ENCODE measurements around the gene PNPLA1. TPM values are rescaled to one million over a fixed set of nuclear protein-coding genes. Genes with fewer than 3 reads are reported as not detected.
A peak's percentile ranks its signal among the peaks of the same experiment; 100 is the strongest.

Gene PNPLA1
- total and polyA plus RNA-seq, 4 experiments from 2014 or later: 0.42 TPM; not detected in 3

DNA sequence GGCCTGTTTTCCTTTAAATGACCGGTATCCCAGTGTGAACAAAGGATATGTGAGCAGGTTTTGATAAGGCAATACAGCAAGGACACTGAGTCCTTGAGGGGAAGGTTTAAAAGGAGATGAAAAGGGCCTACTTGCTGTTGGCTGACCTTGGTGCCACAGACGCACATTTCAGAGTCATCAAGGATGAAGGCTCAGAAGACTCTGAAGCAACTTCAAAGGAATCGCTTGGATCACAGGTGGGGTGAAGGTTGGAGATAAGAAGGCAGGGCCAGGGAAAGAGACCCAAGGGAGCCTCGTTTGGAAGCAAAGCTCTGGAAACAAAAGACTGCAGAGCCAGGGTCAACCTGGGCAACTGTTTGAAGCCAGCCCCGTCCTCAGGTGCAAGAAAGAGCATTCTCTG lies 30.1 kb upstream of the PNPLA1 start:
- Mint-ChIP-seq H3K27ac (no peak overlapping the region), H3K4me1 (peaks cover 5 to 9% (median 6%) of the 10 kb centered on the region in 4 donors), H3K36me3 (peaks cover 3 to 9% of the 10 kb centered on the region in 2 donors), H3K27me3 (peaks cover 0 to 7% of the 10 kb centered on the region in 2 donors), H3K9me3 (no peaks in the 10 kb centered on the region), H3K4me3 (no peak overlapping the region)
- intact Hi-C loops (cut with micrococcal nuclease): no loop called here
- no peak overlapping the region for H3K4me3 ChIP-seq (ENCODE audit: low read length in 2 of 2)
- no peaks in the 10 kb centered on the region for H3K9me3 ChIP-seq (ENCODE audit: control insufficient read depth in 1 of 2, low read length in 2 of 2)
- ChIA-PET POLR2A (ENCODE audit: partially characterized antibody) (no interaction called here), CTCF (ENCODE audit: partially characterized antibody) (no interaction called here)
- no peaks in the 10 kb centered on the region for H3K27me3 ChIP-seq (ENCODE audit: insufficient read depth, low read length)
- H3K36me3 ChIP-seq (ENCODE audit: insufficient read depth, low read length): no peaks in the 10 kb centered on the region
- DNase-seq: no peak
- no peak overlapping the region for H3K27ac ChIP-seq (ENCODE audit: low read depth, low read length)
- peaks cover 5% of the 10 kb centered on the region for H3K4me1 ChIP-seq (ENCODE audit: insufficient read depth, low read length)

GRCh38 chr6:36241728-36242127 lies 28.1 kb upstream of the PNPLA1 start:
- peak overlapping the region in 1 of 8 donors; percentile 40 for H3K4me3 Mint-ChIP-seq
- H3K4me1 Mint-ChIP-seq: peaks cover 5 to 8% (median 6%) of the 10 kb centered on the region in 4 donors
- Histone ChIP-seq H3K36me3 (ENCODE audit: insufficient read depth, low read length) (no peaks in the 10 kb centered on the region), H3K4me3 (ENCODE audit: low read length in 2 of 2) (no peak overlapping the region), H3K9me3 (ENCODE audit: control insufficient read depth in 1 of 2, low read length in 2 of 2) (no peaks in the 10 kb centered on the region), H3K27me3 (ENCODE audit: insufficient read depth, low read length) (no peaks in the 10 kb centered on the region), H3K27ac (ENCODE audit: low read depth, low read length) (no peak overlapping the region), H3K4me1 (ENCODE audit: insufficient read depth, low read length) (peaks cover 5% of the 10 kb centered on the region)
- CTCF ChIA-PET (ENCODE audit: partially characterized antibody): no interaction called here
- POLR2A ChIA-PET (ENCODE audit: partially characterized antibody): no interaction called here
- peak overlapping the region in 1 of 7 donors; percentile 33 for H3K27ac Mint-ChIP-seq
- H3K9me3 Mint-ChIP-seq: no peaks in the 10 kb centered on the region
- DNase-seq: no peak
- peaks cover 0 to 5% of the 10 kb centered on the region in 2 donors for H3K36me3 Mint-ChIP-seq
- H3K27me3 Mint-ChIP-seq: peaks cover 0 to 7% of the 10 kb centered on the region in 2 donors
- intact Hi-C loops (cut with micrococcal nuclease): no loop called here

DNA sequence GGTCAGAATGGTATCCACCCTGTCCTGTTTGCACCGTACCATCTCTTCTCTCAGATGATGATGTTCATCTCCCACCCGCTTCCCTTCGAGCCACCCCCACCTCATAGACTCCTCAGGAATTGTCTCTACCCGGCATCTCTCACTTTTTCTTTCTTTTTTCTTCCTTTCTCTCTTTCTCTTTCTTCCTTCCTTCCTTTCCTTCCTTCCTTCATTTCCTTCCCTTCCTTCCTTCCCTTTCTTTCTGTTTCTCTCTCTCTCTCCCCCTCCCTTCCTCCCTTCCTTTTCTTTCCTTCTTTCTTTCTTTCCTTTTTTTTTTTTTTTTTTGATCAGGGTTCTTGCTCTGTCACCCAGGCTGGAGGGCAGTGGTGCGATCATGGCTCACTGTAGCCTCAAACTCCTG lies 27.7 kb upstream of the PNPLA1 start:
- no peak for DNase-seq
- H3K27me3 Mint-ChIP-seq: peaks cover 0 to 7% of the 10 kb centered on the region in 2 donors
- peak overlapping the region in 1 of 8 donors; percentile 40 for H3K4me3 Mint-ChIP-seq
- Histone ChIP-seq H3K9me3 (ENCODE audit: control insufficient read depth in 1 of 2, low read length in 2 of 2) (no peaks in the 10 kb centered on the region), H3K27ac (ENCODE audit: low read depth, low read length) (no peak overlapping the region), H3K4me1 (ENCODE audit: insufficient read depth, low read length) (peaks cover 5% of the 10 kb centered on the region), H3K4me3 (ENCODE audit: low read length in 2 of 2) (no peak overlapping the region), H3K36me3 (ENCODE audit: insufficient read depth, low read length) (no peaks in the 10 kb centered on the region), H3K27me3 (ENCODE audit: insufficient read depth, low read length) (no peaks in the 10 kb centered on the region)
- ChIA-PET POLR2A (ENCODE audit: partially characterized antibody) (no interaction called here), CTCF (ENCODE audit: partially characterized antibody) (no interaction called here)
- peaks cover 5 to 8% (median 6%) of the 10 kb centered on the region in 4 donors for H3K4me1 Mint-ChIP-seq
- intact Hi-C loops (cut with micrococcal nuclease): no loop called here
- no peaks in the 10 kb centered on the region for H3K9me3 Mint-ChIP-seq
- H3K27ac Mint-ChIP-seq: peak overlapping the region in 1 of 7 donors; percentile 33
- H3K36me3 Mint-ChIP-seq: peaks cover 0 to 8% of the 10 kb centered on the region in 2 donors

DNA sequence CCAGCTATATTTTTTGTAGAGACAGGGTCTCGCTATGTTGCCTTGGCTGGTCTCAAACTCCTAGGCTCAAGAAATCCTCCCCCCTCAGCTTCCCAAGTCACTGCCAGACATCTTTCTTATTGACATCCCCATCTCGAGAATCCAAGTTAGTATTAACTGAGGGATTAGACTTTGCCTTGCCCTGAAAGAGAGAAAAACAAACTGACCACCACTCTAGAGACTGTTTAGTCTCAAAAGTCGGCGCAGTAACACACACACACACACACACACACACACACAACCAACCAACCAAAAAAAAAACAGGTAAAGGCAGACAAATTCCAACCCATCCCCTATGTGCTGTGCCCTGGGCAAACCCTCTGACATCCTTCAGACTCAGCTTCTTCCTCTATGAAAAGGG lies 27.2 kb upstream of the PNPLA1 start:
- no peaks in the 10 kb centered on the region for H3K27me3 ChIP-seq (ENCODE audit: insufficient read depth, low read length)
- Mint-ChIP-seq H3K27me3 (peaks cover 0 to 7% of the 10 kb centered on the region in 2 donors), H3K27ac (no peak overlapping the region), H3K36me3 (peaks cover 0 to 11% of the 10 kb centered on the region in 2 donors), H3K4me3 (no peak overlapping the region), H3K4me1 (peaks cover 5 to 8% (median 6%) of the 10 kb centered on the region in 4 donors), H3K9me3 (no peaks in the 10 kb centered on the region)
- intact Hi-C loops (cut with micrococcal nuclease): no loop called here
- H3K4me1 ChIP-seq (ENCODE audit: insufficient read depth, low read length): peaks cover 5% of the 10 kb centered on the region
- ChIA-PET CTCF (ENCODE audit: partially characterized antibody) (no interaction called here), POLR2A (ENCODE audit: partially characterized antibody) (no interaction called here)
- no peak overlapping the region for H3K27ac ChIP-seq (ENCODE audit: low read depth, low read length)
- H3K36me3 ChIP-seq (ENCODE audit: insufficient read depth, low read length): no peaks in the 10 kb centered on the region
- H3K9me3 ChIP-seq (ENCODE audit: control insufficient read depth in 1 of 2, low read length in 2 of 2): no peaks in the 10 kb centered on the region
- H3K4me3 ChIP-seq (ENCODE audit: low read length in 2 of 2): no peak overlapping the region
- no peak for DNase-seq

DNA sequence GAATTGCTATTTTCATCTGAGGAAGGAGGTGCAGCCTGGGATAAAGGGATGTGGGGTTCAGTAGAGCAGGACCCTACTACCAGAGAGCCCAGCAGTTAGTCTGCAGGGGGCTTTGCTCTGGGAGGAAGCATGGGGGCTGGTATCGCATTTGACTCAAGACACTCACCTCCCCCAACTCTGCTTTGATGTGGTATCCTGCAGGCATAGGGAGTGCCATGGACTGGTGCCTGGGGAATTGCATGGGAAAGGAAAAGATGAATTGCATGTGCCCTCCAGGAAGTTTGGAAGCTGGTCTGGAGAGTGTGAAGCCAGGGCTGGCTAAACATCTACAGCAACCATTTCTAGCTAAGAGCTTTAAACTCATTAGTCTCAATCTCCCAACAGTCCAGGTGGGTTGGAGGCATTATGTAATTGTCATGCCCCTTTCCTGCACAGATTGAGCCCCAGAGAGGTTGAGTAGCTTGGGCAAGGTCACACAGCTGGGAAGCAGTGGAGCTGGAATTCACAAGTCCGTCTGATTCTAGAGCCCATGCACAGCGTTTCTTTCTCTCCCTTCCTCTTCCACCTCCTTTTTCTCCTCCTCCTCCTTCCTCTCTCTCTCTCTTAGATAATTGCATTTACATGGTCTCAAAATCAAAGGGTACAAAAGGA lies 26.2 kb upstream of the PNPLA1 start:
- Mint-ChIP-seq H3K4me3 (no peak overlapping the region), H3K9me3 (no peaks in the 10 kb centered on the region), H3K36me3 (peaks cover 0 to 11% of the 10 kb centered on the region in 2 donors), H3K4me1 (peaks cover 5 to 8% (median 6%) of the 10 kb centered on the region in 4 donors), H3K27me3 (peaks cover 0 to 7% of the 10 kb centered on the region in 2 donors), H3K27ac (no peak overlapping the region)
- Histone ChIP-seq H3K4me3 (ENCODE audit: low read length in 2 of 2) (no peak overlapping the region), H3K9me3 (ENCODE audit: control insufficient read depth in 1 of 2, low read length in 2 of 2) (no peaks in the 10 kb centered on the region), H3K27me3 (ENCODE audit: insufficient read depth, low read length) (no peaks in the 10 kb centered on the region), H3K27ac (ENCODE audit: low read depth, low read length) (no peak overlapping the region), H3K36me3 (ENCODE audit: insufficient read depth, low read length) (no peaks in the 10 kb centered on the region), H3K4me1 (ENCODE audit: insufficient read depth, low read length) (peaks cover 5% of the 10 kb centered on the region)
- DNase-seq: no peak
- intact Hi-C loops (cut with micrococcal nuclease): no loop called here
- ChIA-PET POLR2A (ENCODE audit: partially characterized antibody) (no interaction called here), CTCF (ENCODE audit: partially characterized antibody) (no interaction called here)

DNA sequence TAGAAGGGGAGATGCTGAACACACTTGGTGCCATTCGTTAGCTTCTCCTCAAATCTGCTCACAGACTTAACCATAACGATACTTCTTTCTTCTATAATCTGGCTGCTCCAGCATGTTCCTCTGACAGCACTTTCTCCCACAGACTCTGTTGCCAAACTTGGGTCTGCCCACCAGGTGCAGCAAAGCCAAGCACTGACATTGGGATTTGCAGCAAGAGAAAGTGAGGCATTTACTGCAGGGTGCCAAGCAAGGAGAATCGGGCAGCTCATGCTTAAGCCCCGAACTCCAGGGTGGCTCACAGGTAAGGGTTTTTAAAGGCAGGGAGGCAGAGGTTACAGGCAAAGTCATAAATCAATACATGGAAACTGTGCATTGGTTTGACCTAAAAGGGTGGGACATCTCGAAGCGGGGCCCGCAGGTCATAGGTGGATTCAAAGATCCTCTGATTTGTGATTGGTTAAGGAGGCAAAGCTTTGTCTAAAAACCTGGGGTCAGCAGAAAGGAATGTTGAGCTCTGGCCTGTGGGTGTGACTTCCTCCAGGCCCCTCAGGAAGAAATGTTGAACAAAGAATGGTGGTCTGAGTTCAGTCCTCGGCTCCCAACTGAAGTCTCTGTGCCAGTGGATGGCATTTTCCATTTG lies 25.1 kb upstream of the PNPLA1 start:
- Histone ChIP-seq H3K36me3 (ENCODE audit: insufficient read depth, low read length) (no peaks in the 10 kb centered on the region), H3K27me3 (ENCODE audit: insufficient read depth, low read length) (no peaks in the 10 kb centered on the region), H3K9me3 (ENCODE audit: control insufficient read depth in 1 of 2, low read length in 2 of 2) (no peaks in the 10 kb centered on the region), H3K27ac (ENCODE audit: low read depth, low read length) (no peak overlapping the region), H3K4me1 (ENCODE audit: insufficient read depth, low read length) (peaks cover 5% of the 10 kb centered on the region), H3K4me3 (ENCODE audit: low read length in 2 of 2) (no peak overlapping the region)
- peaks cover 5 to 8% (median 6%) of the 10 kb centered on the region in 4 donors for H3K4me1 Mint-ChIP-seq
- no peak overlapping the region for H3K27ac Mint-ChIP-seq
- CTCF ChIA-PET (ENCODE audit: partially characterized antibody): interaction anchor here (1.0 kb wide), 1 partner anchor 8 kb away, joined by 3 read pairs; no protein-coding TSS in a partner anchor
- intact Hi-C loops (cut with micrococcal nuclease): no loop called here
- H3K4me3 Mint-ChIP-seq: no peak overlapping the region
- POLR2A ChIA-PET (ENCODE audit: partially characterized antibody): no interaction called here
- no peak for DNase-seq
- no peaks in the 10 kb centered on the region for H3K9me3 Mint-ChIP-seq
- H3K36me3 Mint-ChIP-seq: peaks cover 0 to 14% of the 10 kb centered on the region in 2 donors
- peaks cover 0 to 7% of the 10 kb centered on the region in 2 donors for H3K27me3 Mint-ChIP-seq

GRCh38 chr6:36245572-36246061 lies 24.2 kb upstream of the PNPLA1 start:
- intact Hi-C loops (cut with micrococcal nuclease): no loop called here
- H3K4me3 Mint-ChIP-seq: no peak overlapping the region
- H3K4me3 ChIP-seq (ENCODE audit: low read length in 2 of 2): no peak overlapping the region
- H3K4me1 ChIP-seq (ENCODE audit: insufficient read depth, low read length): peaks cover 5% of the 10 kb centered on the region
- H3K27me3 ChIP-seq (ENCODE audit: insufficient read depth, low read length): no peaks in the 10 kb centered on the region
- peaks cover 0 to 7% of the 10 kb centered on the region in 2 donors for H3K27me3 Mint-ChIP-seq
- DNase-seq: no peak
- H3K36me3 ChIP-seq (ENCODE audit: insufficient read depth, low read length): no peaks in the 10 kb centered on the region
- H3K9me3 Mint-ChIP-seq: no peaks in the 10 kb centered on the region
- ChIA-PET CTCF (ENCODE audit: partially characterized antibody) (interaction anchor here (0.7 to 1.0 kb wide), 2 partner anchors 9 to 420 kb away, joined by 3 read pairs; no protein-coding TSS in a partner anchor), POLR2A (ENCODE audit: partially characterized antibody) (no interaction called here)
- no peaks in the 10 kb centered on the region for H3K9me3 ChIP-seq (ENCODE audit: control insufficient read depth in 1 of 2, low read length in 2 of 2)
- no peak overlapping the region for H3K27ac ChIP-seq (ENCODE audit: low read depth, low read length)
- H3K27ac Mint-ChIP-seq: peak overlapping the region in 1 of 7 donors; percentile 54
- peaks cover 0 to 14% of the 10 kb centered on the region in 2 donors for H3K36me3 Mint-ChIP-seq
- H3K4me1 Mint-ChIP-seq: peaks cover 5 to 8% (median 6%) of the 10 kb centered on the region in 4 donors
